ENCODE data around the gene HSP90AB1. TPM values are rescaled to one million over a fixed set of nuclear protein-coding genes. Genes with fewer than 3 reads are reported as not detected.
A peak's percentile ranks its signal among the peaks of the same experiment; 100 is the strongest.

Gene HSP90AB1
- total RNA-seq, 4 donors from 2014 or later: 336 to 897 (median 564) TPM

DNA sequence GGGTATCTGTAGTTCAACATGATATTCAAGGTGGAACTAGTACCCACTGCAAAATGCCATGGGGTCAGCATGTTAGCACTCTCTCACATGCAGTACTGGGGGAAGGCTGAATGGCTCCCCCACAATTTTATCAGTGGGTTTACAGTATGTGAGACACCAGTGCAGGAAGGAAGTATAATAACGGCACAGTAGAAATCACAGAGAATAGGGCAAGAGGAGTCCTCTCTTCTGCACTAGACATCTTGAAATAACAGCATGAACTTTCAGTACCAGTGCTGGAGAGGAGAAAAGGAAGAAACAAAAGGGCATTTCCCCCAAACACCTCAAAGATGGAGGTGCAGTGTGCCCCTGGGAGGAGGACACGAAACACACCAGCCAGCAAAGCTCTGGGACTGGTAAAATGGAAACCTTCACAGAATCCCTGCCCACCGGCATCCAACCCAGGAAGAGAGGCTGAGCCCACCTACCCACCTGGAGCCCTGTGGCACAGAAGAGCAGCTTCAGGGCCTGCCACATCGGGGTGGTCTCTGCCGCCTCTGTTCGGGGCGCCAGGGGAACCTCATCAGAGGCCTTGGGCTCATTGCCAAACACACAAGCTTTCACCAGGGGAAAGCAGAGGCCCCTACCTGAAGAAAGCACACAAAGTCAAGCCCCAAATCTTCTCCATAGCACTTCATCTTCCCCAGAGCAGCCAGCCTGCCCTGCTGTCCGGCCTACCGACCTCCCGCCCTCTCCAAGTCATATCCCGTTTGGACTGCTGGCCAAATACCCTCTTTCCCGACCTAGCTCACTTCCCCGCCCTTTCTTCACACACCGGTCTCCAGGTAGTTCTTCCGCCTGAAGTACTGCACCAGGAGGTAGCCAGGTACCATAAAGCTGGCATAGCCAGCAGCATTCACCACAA lies 9.2 kb downstream of the HSP90AB1 start:
- Histone ChIP-seq H3K9me3 (no peaks in the 10 kb centered on the region), H3K4me1 (peaks cover 0 to 6% of the 10 kb centered on the region in 2 donors), H3K27me3 (no peaks in the 10 kb centered on the region), H3K27ac (peak overlapping the region; percentile 90 to 96), H3K36me3 (no peaks in the 10 kb centered on the region), H3K4me3 (peak overlapping the region; percentile 62 to 89)
- intact Hi-C loops (cut with DNase I; ENCODE audit: low total_unique reads): no loop called here
- DNase-seq: no peak
- TF ChIP-seq, protein P1, sequence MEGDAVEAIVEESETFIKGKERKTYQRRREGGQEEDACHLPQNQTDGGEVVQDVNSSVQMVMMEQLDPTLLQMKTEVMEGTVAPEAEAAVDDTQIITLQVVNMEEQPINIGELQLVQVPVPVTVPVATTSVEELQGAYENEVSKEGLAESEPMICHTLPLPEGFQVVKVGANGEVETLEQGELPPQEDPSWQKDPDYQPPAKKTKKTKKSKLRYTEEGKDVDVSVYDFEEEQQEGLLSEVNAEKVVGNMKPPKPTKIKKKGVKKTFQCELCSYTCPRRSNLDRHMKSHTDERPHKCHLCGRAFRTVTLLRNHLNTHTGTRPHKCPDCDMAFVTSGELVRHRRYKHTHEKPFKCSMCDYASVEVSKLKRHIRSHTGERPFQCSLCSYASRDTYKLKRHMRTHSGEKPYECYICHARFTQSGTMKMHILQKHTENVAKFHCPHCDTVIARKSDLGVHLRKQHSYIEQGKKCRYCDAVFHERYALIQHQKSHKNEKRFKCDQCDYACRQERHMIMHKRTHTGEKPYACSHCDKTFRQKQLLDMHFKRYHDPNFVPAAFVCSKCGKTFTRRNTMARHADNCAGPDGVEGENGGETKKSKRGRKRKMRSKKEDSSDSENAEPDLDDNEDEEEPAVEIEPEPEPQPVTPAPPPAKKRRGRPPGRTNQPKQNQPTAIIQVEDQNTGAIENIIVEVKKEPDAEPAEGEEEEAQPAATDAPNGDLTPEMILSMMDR (IDR thresholded peaks at IDR 0.05): no peak
- TF ChIP-seq POLR2A (IDR thresholded peaks at IDR 0.05): no peak

DNA sequence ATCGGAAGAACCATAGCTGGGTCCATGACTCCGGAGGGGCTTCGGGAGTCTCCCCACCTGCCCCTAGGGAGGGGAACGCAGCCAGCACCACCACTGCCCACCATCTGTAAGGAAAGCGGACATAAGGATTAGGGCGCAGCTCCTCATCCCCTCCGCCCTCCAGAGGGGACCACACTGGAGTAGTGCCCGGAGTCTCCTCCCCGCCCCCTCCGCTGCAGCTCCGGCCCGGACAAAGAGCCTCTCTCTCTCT lies 9.8 kb downstream of the HSP90AB1 start:
- H3K4me1 ChIP-seq: peaks cover 0 to 6% of the 10 kb centered on the region in 2 donors
- peak overlapping the region; percentile 62 to 89 for H3K4me3 ChIP-seq
- peak in 1 of 2 donors; percentile 61 for DNase-seq
- H3K9me3 ChIP-seq: no peaks in the 10 kb centered on the region
- intact Hi-C loops (cut with DNase I; ENCODE audit: low total_unique reads): no loop called here
- no peaks in the 10 kb centered on the region for H3K27me3 ChIP-seq
- no peak for TF ChIP-seq POLR2A (IDR thresholded peaks at IDR 0.05)
- TF ChIP-seq, protein P1 (IDR thresholded peaks at IDR 0.05): no peak
- H3K36me3 ChIP-seq: no peaks in the 10 kb centered on the region
- H3K27ac ChIP-seq: peak overlapping the region; percentile 90 to 96

DNA sequence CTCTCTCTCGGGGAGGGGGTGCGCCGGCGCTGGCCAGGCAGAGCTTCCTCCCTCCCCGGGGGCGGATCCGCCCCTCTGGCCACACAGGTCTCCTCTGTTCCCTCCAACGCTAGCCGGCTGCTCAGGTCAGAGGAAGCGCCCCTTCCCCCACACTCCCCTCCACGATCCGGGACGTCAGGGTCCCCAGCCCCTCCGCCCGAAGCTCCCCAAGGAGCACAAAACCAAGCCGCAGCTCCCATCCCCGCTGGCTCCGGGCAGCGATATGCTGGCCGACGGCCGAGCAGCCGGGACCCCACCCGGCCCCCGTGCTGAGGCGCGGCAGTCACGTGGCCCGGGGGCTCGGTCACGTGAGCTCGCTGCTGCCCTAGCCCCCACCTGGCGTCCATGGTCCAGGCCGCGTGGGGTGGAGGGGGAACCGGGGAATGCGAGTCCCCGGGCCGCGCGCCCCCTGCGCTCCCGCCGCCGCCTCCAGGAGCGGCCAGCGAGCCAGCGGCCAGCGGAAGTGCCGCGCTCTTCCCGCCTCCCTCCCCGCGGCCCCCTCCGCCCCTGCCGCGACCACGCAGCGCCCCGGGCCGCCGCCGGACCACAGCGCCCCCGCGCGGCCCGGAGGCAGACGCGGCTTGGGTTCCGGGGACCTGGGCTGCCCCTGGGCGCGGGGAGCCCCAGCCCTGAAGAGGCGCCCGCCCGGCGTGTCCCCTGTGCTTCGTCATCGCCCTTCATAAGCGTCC lies 10.3 kb downstream of the HSP90AB1 start, which contains the start of gene SLC35B2:
TSS of gene SLC35B2 (minus strand) at position 504 of the 728 bp plus-strand sequence. CDS start at position 386, 118 bp downstream.
- TF ChIP-seq POLR2A (IDR thresholded peaks at IDR 0.05): peak; percentile 52 to 87
- TF ChIP-seq, protein P1 (IDR thresholded peaks at IDR 0.05): peak; percentile 50 to 93 (median 89)
- Histone ChIP-seq H3K27me3 (no peaks in the 10 kb centered on the region), H3K4me3 (peak within 1 kb of the TSS; percentile 62 to 89), H3K4me1 (peaks cover 0 to 6% of the 10 kb centered on the region in 2 donors), H3K27ac (peak within 1 kb of the TSS; percentile 90 to 96), H3K9me3 (no peaks in the 10 kb centered on the region), H3K36me3 (no peaks in the 10 kb centered on the region)
- DNase-seq: peak; percentile 57 to 74
- intact Hi-C loops (cut with DNase I; ENCODE audit: low total_unique reads): no loop called here

DNA sequence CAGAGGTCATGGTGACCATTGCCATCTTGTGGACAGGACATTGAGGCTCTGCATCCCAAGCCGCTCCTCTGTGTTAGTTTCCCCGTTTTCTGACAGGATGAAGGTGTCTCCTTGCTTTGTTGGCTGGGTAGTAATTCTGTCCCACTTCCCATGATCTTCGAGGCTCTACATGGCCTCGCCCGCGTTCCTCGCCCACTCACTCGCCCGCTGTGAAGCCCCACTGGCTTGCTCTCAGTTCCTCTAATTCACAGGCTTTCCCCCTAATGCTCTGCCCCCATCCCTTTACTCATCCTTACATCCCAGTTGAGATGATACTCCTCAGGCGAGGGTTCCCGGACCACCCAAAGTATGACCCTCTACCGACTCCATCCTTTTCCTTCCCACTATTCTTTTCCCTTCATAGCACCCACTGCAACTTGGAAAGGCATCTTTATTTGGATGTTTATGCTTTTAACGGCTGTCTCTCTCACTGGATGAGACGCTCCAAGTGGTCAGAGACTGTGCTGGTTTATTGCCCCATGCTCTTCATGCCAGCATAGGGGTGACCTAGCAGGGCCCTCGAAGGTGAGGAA lies 10.9 kb downstream of the HSP90AB1 start:
- H3K36me3 ChIP-seq: no peaks in the 10 kb centered on the region
- no peaks in the 10 kb centered on the region for H3K27me3 ChIP-seq
- H3K4me3 ChIP-seq: peak overlapping the region; percentile 62 to 89
- DNase-seq: no peak
- no peaks in the 10 kb centered on the region for H3K9me3 ChIP-seq
- TF ChIP-seq POLR2A (IDR thresholded peaks at IDR 0.05): no peak
- TF ChIP-seq, protein P1 (IDR thresholded peaks at IDR 0.05): no peak
- H3K4me1 ChIP-seq: peaks cover 0 to 13% of the 10 kb centered on the region in 2 donors
- H3K27ac ChIP-seq: peak overlapping the region; percentile 90 to 96
- intact Hi-C loops (cut with DNase I; ENCODE audit: low total_unique reads): no loop called here
